Inflammatory macrophage treated with lipopolysaccharide for 4 hours (primary cell): ENCODE measurements around the gene ERP27.

Experiments used
- DNase-seq: peaks from one replicate; pipeline ENCODE4 v3.0.0-alpha.2; 2020

The ERP27 gene

DNA sequence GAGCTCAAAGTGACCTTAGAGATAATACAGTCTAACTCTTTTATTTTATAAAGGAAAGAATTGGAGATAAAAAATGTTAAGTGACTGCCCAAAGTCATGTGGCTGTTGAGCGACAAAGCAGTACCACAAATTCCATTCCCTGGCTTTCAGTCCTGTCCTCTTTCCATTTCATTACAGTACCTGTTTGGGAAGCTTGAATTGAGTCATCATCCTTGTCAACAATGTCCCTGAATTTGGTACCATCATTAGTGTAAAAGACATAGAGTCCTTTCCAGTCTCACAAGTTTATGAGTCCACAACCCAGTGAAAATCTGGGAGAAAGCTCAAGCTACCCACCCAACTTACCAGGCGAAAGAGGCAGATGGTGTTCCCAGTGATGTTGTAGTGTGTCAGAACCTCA is 3.8 kb downstream of the ERP27 start:
- no peak for DNase-seq

DNA sequence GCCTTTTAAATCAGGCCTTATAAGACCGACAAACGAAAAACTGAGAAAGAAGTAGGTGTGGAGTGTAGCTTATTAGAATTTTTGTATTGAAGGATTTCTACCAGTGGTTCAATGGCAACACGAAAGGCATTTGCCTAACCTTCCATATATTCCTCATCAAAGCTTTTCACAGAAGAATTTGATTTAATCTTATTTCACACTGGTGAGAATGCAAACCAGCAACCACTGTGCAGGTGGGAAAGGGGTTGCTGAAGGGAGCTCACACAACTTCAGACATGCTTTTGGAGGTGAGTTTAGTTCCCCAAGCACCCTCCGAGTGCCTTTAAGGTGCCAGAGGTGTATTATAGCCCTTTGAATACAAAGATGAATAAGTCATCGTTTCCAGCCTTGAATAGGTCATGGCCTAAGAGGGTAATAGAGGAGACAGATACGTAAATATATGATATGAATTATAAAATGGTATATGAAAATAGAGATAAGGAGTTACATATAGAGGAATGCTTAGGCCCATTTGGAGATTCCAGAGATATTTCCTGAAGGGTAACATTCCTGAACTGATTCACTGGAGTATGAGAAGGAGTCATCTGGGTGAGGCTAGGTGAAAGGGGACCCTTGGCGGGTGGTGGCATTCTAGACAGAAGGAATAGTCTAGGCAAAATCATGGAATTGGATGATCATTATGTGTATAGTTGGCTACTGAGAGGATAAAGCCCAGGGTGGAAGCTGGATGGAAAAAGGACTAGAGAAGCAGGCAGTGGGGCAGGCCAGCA is 6.4 kb downstream of the ERP27 start:
- DNase-seq, result no peak

DNA sequence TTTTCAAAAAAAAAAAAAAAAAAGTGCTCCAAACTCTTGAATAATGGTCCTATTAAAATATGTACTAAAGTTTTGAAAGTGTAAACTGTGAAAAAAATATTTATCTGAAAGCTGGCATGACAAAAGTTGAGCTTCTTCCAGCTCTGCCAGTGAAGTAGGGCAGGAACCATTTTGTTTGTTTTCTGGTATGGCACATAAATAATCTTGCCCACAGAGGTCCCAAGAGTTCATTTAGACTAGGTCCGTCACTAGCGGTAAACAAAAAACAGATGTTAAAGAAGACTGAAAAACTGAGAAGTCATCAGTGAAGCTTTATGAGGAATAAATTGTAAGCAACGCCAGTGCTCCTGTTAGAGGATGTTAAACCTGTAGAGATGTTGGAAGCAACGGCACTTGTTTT is 7.0 kb downstream of the ERP27 start:
- no peak for DNase-seq

DNA sequence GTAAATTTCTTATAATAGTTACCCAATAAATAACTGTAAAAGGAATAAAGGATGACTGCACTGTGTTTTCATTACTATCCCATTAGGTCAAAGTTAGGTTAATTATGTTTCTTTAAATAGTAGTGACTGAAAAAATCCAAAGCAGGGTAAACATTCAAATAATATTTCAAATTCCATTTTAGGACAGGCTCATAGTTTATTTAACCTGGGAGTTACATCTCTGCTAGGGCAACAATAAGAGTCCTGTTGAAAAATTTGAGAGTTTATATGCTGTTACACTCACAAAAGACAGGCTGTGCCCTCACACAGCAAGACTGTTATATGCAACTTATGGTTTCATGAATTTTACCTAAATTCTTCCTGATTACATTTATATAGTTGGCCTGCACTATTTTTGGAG is 8.0 kb downstream of the ERP27 start:
- DNase-seq, result no peak

DNA sequence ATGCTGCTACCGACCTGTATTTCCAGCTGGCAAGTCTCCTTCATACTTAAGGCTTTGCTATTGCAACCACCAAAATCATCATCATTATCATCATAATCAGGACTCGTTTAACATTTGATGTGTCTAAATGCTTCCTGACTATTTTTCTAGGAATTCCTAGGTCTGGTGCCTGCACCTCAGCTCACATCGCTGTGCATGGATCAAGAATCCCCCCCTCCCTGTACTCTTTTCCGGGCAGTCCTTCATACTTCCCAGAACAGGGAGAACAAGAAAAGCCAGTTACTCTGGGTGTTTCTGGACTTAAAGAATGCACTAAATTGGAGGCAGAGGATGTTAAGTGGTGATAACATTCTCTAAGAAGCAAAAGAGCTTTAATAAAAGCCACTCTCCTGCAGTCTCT is 9.4 kb downstream of the ERP27 start:
- DNase-seq, result no peak

DNA sequence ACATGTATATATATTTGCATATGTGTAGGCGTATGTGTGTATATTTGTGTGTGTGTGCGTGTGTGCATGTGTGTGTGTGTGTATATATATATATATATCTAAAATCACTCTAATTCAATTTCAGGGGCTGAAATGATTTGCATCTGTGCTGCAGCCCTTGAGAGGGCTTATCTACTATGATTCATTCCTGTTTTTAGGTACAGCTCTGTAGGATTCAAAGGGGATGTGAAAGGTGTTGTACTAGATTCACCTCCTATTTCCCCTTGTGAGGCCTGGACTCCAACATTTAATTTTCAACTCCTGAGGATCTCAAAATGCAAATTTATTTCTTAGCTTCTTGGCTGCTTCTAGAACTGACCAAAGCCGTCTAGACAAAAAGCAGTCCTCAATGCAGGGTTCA is 11.1 kb downstream of the ERP27 start:
- no peak for DNase-seq

DNA sequence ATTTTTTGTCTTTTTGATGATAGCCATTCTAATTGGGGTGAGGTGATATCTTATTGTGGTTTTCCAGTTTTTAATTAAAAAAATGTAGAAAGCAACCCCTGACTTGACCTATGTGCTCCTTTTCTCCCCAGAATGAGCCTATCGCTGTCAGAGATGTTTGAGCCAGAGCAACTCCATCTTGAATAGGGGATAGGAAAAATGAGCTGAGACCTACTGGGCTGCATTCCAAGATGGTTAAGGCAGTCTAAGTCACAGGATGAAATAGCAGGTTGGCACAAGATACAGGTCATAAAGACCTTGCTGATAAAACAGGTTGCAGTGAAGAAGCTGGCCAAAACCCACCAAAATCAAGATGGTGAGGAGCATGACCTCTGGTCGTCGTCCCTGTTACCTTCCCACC is 13.8 kb downstream of the ERP27 start:
- DNase-seq, result no peak

DNA sequence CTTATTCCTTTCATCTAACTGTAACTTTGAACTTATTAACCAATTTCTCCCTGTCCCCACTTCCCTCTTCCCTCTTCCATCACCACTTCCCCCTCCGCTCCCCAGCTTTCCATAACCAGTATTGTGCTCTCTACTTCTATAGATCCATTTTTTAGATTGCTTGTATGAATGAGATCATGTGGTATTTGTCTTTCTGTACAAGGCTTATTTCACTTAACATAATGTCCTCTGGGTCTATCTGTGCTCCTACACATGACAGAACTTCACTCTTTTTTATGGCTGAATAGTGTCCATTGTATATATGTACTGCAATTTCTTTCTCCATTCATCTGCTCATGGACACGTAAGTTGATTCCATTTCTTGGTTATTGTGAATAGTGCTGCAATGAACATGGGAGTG is 14.4 kb downstream of the ERP27 start:
- peak; percentile 10 for DNase-seq

DNA sequence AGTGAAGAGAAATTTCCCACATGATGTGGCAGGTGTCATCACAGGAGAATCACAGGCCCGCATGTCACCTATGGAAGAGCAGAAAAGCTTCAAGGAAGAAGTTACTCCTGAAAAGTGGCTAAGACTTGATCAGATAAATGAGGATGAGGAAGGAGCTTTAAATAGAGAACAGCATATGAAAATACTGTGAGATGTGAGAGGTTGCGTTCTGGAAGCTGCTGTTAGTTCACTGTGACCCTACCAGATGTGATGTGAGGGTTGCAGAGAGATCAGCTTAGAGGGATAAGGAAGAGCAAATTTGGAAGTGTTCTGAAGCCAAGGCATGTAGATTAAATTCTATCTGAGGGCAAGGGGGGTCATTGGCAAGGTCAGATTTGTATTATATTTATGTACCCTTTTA is 17.1 kb downstream of the ERP27 start:
- DNase-seq, result no peak

DNA sequence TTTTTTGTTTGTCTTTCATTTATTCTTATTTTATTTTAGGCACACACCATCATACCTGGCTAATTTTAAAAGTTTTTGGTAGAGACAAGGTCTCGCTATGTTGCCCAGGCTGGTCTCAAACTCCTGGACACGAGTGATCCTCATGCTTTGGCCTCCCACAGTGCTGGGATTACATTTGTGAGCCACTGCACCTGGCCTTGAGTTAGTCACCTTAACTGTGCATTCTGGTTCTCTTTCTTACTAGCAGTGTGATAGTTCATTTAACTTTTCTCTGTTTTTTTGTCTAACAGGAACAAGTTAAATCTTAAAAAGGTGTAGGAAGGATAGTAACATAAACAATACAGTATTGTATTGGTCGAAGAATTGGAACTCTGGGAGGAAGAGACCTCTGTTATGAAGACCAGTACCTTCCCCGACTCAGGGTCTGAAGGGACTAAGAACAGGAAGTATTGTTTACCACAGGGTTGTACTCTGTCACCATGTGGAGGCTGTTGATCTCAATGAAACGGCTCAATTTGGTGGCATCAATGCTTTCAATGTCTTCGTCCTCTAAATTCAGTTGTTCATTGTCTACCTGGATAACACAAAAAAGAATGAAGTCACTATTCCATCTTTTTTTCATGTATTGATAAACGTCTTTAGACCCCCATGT is 17.7 kb downstream of the ERP27 start:
- DNase-seq, result no peak

DNA sequence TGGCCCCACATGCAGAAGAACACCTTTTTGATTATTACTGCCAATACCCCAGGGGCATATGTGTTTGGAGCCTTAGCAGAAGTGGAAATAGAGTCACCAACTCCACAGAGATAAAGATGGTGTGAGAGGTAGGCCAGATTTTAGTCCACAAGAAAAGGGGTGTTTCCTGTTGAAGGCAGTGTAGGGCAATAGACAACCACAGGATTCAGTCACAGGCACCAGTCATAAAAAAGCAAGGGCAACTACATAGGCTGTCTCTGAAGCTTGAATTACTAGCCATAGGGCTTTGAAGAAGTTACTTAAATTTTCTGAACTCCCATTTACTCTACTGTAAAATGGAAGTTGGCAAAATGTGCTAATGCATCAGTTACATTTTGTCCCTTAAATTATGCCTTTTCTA is 18.9 kb downstream of the ERP27 start:
- no peak for DNase-seq

DNA sequence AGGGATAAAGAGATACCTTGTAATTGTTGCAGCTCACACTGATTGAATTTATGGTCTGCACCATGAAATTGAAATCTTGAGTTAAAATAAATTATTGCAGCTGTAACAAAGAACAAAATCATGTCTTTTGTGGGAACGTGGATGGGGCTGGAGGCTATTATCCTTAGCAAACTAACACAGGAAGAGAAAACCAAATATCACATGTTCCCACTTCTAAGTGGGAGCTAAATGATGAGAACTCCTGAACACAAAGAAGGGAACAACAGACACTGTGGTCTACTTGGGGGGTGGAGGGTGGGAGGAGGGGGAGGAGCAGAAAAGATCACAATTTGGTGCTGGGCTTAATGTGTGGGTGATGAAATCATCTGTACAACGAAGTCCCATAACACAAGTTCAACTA is 22.6 kb downstream of the ERP27 start:
- no peak for DNase-seq

DNA sequence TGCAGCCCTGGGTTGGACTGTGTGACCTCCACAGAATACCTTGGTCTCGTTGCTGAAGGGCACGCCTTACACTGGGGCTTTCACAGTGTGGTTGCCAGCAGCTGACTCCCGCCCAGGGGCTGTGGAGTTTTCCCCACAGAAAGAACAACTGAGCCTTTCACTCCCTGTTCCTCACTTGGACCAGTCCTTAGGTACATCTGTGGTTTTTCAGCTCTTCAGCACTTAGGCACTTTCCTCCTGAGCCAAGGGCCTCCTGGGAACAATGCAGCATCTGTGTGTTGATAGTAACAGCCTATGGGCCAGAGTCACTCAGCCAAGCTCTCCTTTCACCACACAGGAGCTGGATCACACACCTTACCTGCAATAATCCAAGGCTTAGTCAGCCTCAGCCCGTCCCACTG is 25.0 kb downstream of the ERP27 start:
- DNase-seq, result no peak

DNA sequence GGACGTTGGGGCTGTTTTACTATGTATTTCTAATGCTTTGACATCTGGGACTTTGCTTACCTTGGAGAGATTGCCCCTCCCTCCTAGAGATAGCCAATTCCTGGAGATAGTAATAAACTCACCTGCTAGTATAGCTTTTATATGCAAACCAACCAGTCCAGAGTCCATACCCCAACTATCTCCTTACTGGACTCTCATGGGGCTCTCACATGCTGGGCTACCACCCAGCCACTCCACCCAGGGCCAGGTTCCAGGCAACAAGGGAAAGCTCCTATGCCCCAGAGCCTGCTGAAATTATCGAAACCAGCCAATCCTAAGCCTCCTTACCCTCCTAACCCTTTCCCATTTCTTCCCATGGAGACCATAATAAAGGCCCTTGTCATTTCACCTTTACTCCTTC is 27.2 kb downstream of the ERP27 start:
- no peak for DNase-seq

DNA sequence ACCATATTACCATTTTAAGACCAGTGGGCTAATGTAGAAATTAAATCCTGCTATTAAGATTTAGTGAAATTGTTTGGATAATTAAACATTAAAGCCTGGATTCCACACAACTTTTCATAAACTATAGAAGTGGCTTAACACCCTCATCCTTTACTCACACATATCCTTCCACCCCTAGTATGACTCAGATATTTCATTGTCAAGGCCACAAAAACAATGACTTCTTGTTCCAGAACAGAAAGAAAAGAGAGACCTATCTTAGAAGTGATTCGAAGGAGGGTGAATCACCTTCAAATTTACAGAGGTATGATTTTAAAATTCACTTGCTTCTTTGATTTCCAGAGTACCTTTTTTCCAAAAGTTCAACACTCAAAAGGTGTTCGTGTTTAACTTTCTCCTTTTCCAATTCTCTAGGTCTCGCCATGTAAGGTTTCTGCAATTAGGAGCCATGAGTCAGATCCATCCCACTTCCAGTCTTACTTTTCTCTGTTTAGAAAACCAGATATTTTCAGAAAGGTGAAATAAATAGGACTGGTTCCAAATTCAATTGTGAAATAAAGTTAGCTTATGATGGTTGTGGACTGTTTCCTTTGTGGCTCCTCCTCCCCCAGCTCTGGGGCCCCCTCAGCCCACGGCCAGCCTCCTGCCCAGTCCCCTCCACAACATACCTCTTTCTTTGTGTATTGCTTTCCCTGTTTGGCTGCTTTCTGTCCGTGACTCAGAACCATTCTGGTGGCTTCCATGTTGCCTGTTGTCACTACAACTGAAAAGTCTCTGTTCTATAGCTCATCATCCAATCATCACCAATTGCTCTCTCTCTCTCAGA is 28.0 kb downstream of the ERP27 start:
- DNase-seq, result no peak

DNA sequence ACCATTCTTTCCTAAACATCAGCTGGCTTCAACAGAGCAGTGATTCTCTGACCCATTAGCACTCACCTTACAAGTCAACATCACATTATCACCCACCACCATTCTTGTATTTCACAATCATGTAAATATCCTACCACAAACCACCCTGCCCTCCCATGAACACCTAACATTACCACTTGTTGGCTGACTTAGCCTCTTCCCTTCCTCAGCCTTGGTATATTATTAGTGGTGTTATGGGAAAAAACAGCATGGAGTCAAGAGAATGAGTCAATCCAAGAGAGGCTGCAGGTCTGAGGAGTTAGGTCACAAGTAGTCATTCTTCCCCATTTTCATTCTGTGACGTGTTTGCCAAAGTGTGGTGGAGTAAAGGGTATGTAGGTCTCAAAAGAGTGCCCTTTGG is 30.4 kb downstream of the ERP27 start:
- DNase-seq, result no peak

DNA sequence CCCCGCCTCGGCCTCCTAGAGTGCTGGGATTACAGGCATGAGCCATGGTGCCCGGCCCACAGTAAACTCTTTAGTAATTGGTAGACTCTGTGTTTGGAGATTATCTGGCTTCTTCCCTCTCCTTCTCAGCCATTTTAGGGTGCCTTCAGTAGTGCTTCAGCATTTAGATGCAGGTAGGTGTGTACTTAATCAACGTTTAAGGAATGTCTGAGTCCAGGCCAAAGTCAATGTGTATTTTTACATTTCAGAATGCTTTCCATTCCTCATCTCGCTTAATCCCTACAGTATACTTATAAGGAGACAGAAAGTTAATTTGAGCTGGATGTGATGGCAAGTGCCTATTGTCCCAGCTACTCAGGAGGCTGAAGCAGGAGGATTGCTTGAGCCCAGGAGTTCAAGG is 32.2 kb downstream of the ERP27 start:
- DNase-seq, result no peak

DNA sequence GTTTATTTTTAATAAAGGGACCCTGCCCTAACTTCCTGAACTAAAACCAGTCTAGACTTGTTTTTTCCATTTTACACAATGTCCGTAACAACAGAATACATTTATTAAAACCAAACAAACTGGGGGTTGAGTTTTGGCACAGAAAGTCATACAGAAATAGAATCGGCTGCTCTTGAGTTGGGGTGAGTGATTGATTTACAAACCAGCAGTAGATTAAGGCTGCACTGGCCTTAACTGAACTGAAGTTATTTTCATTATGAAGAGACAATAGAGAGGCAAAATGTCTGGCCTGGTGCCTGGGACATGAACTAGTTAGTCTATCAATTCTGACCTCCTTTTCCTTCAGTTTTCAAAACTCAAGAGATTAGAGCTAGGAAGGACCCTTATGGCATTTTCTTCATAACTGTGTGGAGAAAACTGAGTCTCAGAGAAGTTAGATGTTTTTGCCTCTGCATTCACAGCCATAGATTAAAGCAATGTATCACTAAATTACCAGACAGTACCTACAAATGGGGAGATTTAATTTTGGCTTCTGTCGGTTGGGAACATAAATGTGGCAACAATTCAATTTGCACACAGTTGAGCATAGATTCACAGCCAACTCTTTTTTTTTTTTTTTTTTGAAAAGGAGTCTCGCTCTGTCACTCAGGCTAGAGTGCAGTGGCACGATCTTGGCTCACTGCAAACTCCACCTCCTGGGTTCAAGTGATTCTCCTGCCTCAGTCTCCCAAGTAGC is 32.9 kb downstream of the ERP27 start:
- DNase-seq, result no peak

DNA sequence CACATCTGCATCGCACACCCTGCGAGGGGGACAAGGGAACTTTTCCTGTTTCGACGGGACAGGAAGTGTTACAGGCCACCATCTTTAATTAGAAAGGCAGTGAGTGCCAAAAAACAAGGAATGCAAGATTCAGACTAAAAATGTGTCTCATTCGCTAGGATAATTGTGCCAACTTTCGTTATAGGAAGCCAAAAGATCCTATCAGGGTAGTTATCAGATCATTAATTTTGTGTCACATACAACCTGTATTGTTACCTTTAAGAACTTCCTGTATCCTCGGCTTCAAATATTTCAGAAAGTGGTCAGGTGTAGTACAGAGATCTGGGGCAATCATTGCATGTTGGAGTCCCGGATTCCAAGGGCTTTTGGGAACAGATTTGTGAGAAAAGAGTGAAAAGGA is 33.5 kb downstream of the ERP27 start:
- no peak for DNase-seq

DNA sequence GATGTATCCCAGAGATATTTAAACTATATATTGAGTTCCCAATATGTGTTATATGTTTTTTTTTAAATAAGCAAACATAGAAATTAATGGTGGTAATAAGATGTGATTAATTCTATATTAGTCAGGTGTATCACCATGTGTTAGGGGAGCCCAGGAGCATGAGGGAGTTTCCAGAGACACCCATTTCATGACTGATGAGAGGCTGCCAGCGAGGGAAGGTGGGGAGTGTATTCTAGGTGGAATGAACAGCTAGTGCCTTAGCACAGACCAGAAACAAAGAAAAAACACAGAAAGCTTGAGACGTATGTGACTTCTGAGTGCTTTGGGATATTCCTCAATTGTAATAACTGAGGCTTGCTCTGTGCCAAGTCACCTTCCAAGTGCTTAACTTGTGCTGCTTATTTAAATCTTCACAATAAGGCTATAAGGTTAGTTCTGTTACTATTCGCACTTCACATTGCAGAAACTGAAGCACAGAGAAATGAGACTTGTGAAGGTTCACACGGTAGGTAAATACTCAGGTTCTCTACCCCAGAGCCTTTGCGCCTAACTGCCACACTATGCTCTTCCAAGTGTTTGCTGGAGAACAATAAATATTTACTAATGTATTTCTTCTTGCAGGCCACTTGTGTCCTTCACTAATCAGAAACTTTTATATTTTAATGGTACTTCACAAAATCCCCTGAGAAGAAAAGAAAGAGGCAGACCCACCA is 34.8 kb downstream of the ERP27 start:
- DNase-seq, result no peak

DNA sequence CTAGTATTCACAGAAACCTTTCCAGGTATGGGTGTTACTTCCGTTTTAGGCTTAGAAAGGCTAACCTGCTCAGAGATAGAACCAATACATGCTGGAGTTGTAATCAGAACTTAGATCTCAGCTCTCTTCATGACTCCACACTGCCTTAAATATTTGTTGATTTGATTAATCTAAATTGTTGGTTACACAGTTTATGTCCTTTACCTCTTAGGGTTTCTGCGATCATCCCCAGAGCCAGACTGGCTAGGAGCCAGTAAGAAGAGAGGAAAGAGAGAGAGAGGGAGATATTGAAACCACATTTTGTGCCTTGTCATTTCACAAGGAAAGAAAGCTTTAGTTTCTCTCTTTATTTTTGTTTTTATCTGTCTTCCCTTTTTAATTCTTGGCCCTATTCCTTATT is 35.9 kb downstream of the ERP27 start:
- DNase-seq, result no peak

DNA sequence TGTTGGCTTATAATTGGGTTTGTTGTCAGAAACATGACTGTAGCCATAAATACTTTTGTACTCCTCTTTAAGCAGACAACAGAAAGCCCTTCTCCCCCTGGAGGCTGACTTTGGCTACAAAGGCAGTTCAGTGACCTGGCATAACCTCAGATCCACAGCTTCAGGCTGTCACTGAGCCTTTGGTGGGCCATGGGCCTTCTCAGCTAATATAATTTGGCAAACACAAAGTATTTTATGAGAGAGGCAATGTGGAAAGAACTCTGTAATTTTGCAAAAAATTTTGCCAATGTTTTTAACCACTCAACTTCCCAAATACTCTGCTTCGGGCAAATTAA is 37.1 kb downstream of the ERP27 start:
- no peak for DNase-seq
